ENCODE results near the gene SLC38A10. TPM values are rescaled to one million over a fixed set of nuclear protein-coding genes. Genes with fewer than 3 reads are reported as not detected.

The SLC38A10 gene
- total and polyA plus RNA-seq, 2 of the 4 experiments (the other 2 are of a cell fraction) = 12.7 to 46.7 TPM

DNA sequence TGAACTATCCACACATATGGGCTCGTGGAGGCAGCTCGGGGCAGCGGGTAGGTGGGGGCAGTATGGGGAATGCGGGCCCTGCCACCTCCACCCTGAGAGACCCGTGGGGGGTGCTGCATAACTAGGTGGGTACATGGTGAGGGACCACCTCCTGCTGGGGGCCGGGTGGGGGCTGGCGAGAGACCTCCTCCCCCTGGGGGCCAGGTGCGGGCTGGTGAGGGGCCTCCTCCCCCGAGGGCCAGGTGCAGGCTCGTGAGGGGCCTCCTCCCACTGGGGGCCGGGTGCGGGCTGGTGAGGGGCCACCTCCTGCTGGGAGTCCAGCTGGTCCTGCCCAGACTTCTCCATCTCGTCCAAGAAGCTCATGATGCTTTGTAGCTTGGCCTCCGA lies 97.7 kb downstream of the SLC38A10 start:
- Histone ChIP-seq H3K27me3 (ENCODE audit: control insufficient read depth, insufficient read depth, low read length) (no peaks in the 10 kb centered on the region), H3K36me3 (ENCODE audit: control insufficient read depth, insufficient read depth, low read length) (peaks cover 6% of the 10 kb centered on the region), H3K14ac (replicated peaks; ENCODE audit: low read depth, low read length) (no peak overlapping the region), H2AK9ac (replicated peaks; ENCODE audit: low read depth, low read length, poor library complexity) (no peak overlapping the region), H3K4ac (ENCODE audit: low read depth, low read length) (no peak overlapping the region), H3K56ac (ENCODE audit: extremely low read depth, insufficient read depth, low read length) (no peak overlapping the region), H3K23ac (ENCODE audit: low read depth, low read length) (no peak overlapping the region), H3K4me1 (ENCODE audit: control insufficient read depth, insufficient read depth, low read length) (no peaks in the 10 kb centered on the region), H3K9ac (ENCODE audit: low read depth, low read length) (no peak overlapping the region), H3K4me3 (ENCODE audit: insufficient read depth, low read depth, low read length) (no peak overlapping the region), H2BK5ac (ENCODE audit: low read depth, low read length, poor library complexity, severe bottlenecking) (no peak overlapping the region), H3K9me1 (ENCODE audit: insufficient read depth, low read length) (no peaks in the 10 kb centered on the region), H3K18ac (ENCODE audit: low read depth, low read length) (no peak overlapping the region), H3K4me2 (ENCODE audit: low read depth, low read length) (no peak overlapping the region), H3K9me3 (ENCODE audit: control insufficient read depth, insufficient read depth, low read length) (no peaks in the 10 kb centered on the region), H4K20me1 (ENCODE audit: insufficient read depth, low read length) (no peaks in the 10 kb centered on the region; the same call in 1 of the 2 replicates), H2AK5ac (ENCODE audit: low read depth, low read length) (no peak overlapping the region), H4K5ac (ENCODE audit: low read depth, low read length) (no peak overlapping the region), H4K91ac (ENCODE audit: insufficient read depth, low read depth, low read length) (no peak overlapping the region), H2BK15ac (ENCODE audit: low read depth, low read length) (no peak overlapping the region), H2BK120ac (ENCODE audit: low read depth, low read length) (no peak overlapping the region), H2BK20ac (ENCODE audit: low read depth, low read length) (no peak overlapping the region), H3K27ac (ENCODE audit: insufficient read depth, low read length) (no peak overlapping the region), H3K79me1 (ENCODE audit: low read depth in 1 of 2, low read length in 2 of 2) (no peaks in the 10 kb centered on the region), H4K8ac (ENCODE audit: low read depth in 2 of 2, low read length in 2 of 2) (no peak overlapping the region), H2AFZ (replicated peaks; ENCODE audit: low read length, poor library complexity) (no peak overlapping the region)
- 100% methylated on average over 2 of the region's 14 CpGs; no CpG with 5 or more reads in 1 of the 2 experiments for WGBS, 2 experiments (ENCODE audit: extremely low coverage in 2 of 2, insufficient read length in 1 of 2)
- in situ Hi-C loops (cut with MboI; ENCODE audit: low sequenced_read_pairs) (no loop called here), intact Hi-C loops (cut with micrococcal nuclease) (no loop called here), dilution Hi-C loops (cut with HindIII; ENCODE audit: low sequenced_read_pairs, unreplicated experiment) (no loop called here)
- DNase-seq = no peak
- BruUV-seq (replicated peaks) = no TSS peak
- no peak for ATAC-seq (ENCODE audit: low read depth)
- ChIA-PET POLR2A (ENCODE audit: unreplicated experiment) (no interaction called here), CTCF (no interaction called here)
- TF ChIP-seq CHD1 (IDR thresholded peaks at IDR 0.05; ENCODE audit: low read depth, low read length) = no peak
- no peak for TF ChIP-seq NFE2L2 (IDR thresholded peaks at IDR 0.05; ENCODE audit: low read depth, low read length)
- TF ChIP-seq SMC3 (IDR thresholded peaks at IDR 0.05; ENCODE audit: low read depth, low read length) = no peak

Measured in IMR-90 (cell line).